Colonic mucosa (tissue), 4 donors: Measurements from ENCODE around the gene DUSP3. TPM values are rescaled to one million over a fixed set of nuclear protein-coding genes. Genes with fewer than 3 reads are reported as not detected.

Experiments used
- DNase-seq: peaks from one replicate; pipeline ENCODE4 v3.0.0-alpha.2; 2020
- H3K27ac ChIP-seq: fragments of 200-600 bp; one replicate; pipeline ENCODE4 v1.8.0; 2021
- H3K27me3 ChIP-seq: fragments of 200-600 bp; one replicate; pipeline ENCODE4 v1.8.0; 2021
- H3K36me3 ChIP-seq: fragments of 200-600 bp; one replicate; pipeline ENCODE4 v1.8.0; 2021
- H3K4me1 ChIP-seq: fragments of 200-600 bp; one replicate; pipeline ENCODE4 v1.8.0; 2021; ENCODE audit warnings: mild to moderate bottlenecking
- H3K4me3 ChIP-seq: fragments of 200-600 bp; one replicate; pipeline ENCODE4 v1.8.0; 2021
- H3K9ac ChIP-seq, 2 donors: one replicate each; pipeline ENCODE4 v1.7.0; 2013; ENCODE audit warnings: control low read depth in 2 of 2, low read depth in 2 of 2, low read length in 2 of 2
- H3K9me3 ChIP-seq: fragments of 200-600 bp; one replicate; pipeline ENCODE4 v1.8.0; 2021
- CTCF ChIP-seq: fragments of 200-600 bp; IDR thresholded peaks from one replicate; pipeline ENCODE4 v1.8.0; 2022; ENCODE audit warnings: antibody characterized with exemption, mild to moderate bottlenecking
- intact Hi-C: fragments of 100-400 bp; cut with DNase I; formaldehyde crosslinking; loops from one replicate; pipeline ENCODE4 v1.14.1; 2022
- total RNA-seq, 2 donors: library from RNA; stranded (reverse); fragmentation: NEBNext Ultra II Directional in 1 of 2; extraction: Animal tissue kit (Norgen Biotek cat#: 25700) in 1 of 2; gene quantifications; one replicate each; pipeline ENCODE4 v1.2.1, GENCODE V29; 2021
- donor health status: healthy.
- donor health status: DM: no; HTN: no; CAD: no.
- donor health status: DM: no; HTN: no; CAD: no.

The DUSP3 gene
- total RNA-seq, 2 donors from 2014 or later = 43.4 to 68.7 TPM

GRCh38 chr17:43734376-43734775 is 44.4 kb downstream of the DUSP3 start:
- TF ChIP-seq CTCF = no peak
- Histone ChIP-seq H3K9me3 (no peaks in the 10 kb centered on the region), H3K9ac (no peak overlapping the region), H3K27me3 (no peaks in the 10 kb centered on the region), H3K4me1 (no peaks in the 10 kb centered on the region), H3K27ac (no peak overlapping the region), H3K4me3 (no peak overlapping the region), H3K36me3 (no peaks in the 10 kb centered on the region)
- intact Hi-C loops = no loop called here
- DNase-seq = no peak

GRCh38 chr17:43733956-43734355 is 44.8 kb downstream of the DUSP3 start:
- no peak for DNase-seq
- H3K4me1 ChIP-seq = no peaks in the 10 kb centered on the region
- H3K36me3 ChIP-seq = no peaks in the 10 kb centered on the region
- H3K9ac ChIP-seq = no peak overlapping the region
- H3K27me3 ChIP-seq = no peaks in the 10 kb centered on the region
- H3K9me3 ChIP-seq = no peaks in the 10 kb centered on the region
- TF ChIP-seq CTCF = no peak
- intact Hi-C loops = no loop called here
- H3K4me3 ChIP-seq = no peak overlapping the region
- no peak overlapping the region for H3K27ac ChIP-seq

GRCh38 chr17:43732958-43733357 is 45.8 kb downstream of the DUSP3 start:
- intact Hi-C loops = no loop called here
- Histone ChIP-seq H3K9me3 (no peaks in the 10 kb centered on the region), H3K4me1 (no peaks in the 10 kb centered on the region), H3K36me3 (no peaks in the 10 kb centered on the region), H3K4me3 (no peak overlapping the region), H3K27ac (no peak overlapping the region), H3K9ac (no peak overlapping the region), H3K27me3 (no peaks in the 10 kb centered on the region)
- no peak for DNase-seq
- TF ChIP-seq CTCF = no peak

GRCh38 chr17:43728081-43728480 is 50.7 kb downstream of the DUSP3 start:
- Histone ChIP-seq H3K27ac (no peak overlapping the region), H3K27me3 (no peaks in the 10 kb centered on the region), H3K4me1 (no peaks in the 10 kb centered on the region), H3K36me3 (no peaks in the 10 kb centered on the region), H3K9me3 (no peaks in the 10 kb centered on the region), H3K9ac (no peak overlapping the region), H3K4me3 (no peak overlapping the region)
- intact Hi-C loops = no loop called here
- no peak for TF ChIP-seq CTCF
- DNase-seq = no peak

GRCh38 chr17:43723697-43724359 is 54.9 kb downstream of the DUSP3 start:
- no peaks in the 10 kb centered on the region for H3K36me3 ChIP-seq
- intact Hi-C loops = no loop called here
- no peak overlapping the region for H3K9ac ChIP-seq
- H3K27me3 ChIP-seq = no peaks in the 10 kb centered on the region
- H3K9me3 ChIP-seq = no peaks in the 10 kb centered on the region
- H3K27ac ChIP-seq = no peak overlapping the region
- no peak for TF ChIP-seq CTCF
- no peak overlapping the region for H3K4me3 ChIP-seq
- no peaks in the 10 kb centered on the region for H3K4me1 ChIP-seq
- DNase-seq = no peak
